ENCODE measurements around the gene DDX39A.
"Not testable (repeated sequence)": the region's sequence is repeated elsewhere in the genome, so short reads cannot be mapped to it uniquely, and the experiment has no call there.

Gene DDX39A

DNA sequence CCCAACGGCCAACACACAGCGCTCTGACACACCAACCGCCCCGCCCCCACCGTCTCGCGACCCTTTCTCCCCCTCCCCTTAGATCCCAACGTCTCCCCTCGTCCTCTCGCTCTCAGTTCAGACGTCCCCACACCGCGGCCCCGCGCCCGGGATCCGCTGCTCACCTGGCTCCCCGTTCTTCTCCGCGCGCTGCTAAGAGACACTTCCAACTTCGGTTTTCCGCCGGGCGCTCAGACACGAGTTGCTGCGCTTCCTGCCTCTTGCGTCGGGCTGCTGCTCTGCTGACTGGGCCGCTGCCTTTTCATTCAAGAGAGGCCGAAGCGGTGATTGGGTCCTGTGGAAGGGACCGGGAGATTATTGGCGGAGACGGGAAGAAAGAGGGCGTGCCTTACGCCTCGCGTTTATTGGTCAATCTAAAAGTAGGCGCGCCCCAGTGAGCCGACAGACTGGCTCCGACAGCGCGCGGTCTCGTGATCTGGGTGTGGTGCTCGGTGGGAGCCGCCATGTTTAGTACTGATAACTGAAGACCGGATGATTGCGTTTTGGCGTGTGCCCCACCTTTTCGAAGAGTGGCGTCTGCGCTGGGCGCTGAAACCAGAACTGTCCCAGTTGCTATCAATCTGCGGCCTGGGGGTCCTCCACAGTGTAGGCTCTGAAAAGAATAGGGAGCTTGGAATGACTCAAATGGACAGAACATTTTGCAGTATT is at the start of gene DDX39A:
TSS of gene DDX39A (minus strand) at position 236 of the 708 bp plus-strand sequence. CDS start 6,121 bp downstream, outside the sequence.
- DNase-seq: peak; percentile 98

DNA sequence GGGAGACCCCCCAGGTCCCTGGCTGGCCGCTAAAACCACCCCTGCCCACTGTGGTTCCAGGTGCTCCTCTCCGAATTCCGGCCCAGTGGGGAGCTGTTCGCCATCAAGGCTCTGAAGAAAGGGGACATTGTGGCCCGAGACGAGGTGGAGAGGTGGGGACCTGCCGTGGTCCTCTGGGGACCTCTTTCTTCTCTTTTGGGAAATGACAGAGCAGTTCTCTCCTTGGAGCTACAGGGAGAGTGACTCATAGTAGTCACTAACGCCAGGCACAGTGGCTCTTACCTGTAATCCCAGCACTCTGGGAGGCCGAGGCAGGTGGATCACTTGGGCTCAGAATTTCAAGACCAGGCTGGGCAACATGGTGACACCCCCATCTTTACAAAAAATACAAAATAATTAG is 48.7 kb upstream of the DDX39A start:
- DNase-seq: no peak

GRCh38 chr19:14467391-14467790 is 48.2 kb upstream of the DDX39A start:
- no peak for DNase-seq

DNA sequence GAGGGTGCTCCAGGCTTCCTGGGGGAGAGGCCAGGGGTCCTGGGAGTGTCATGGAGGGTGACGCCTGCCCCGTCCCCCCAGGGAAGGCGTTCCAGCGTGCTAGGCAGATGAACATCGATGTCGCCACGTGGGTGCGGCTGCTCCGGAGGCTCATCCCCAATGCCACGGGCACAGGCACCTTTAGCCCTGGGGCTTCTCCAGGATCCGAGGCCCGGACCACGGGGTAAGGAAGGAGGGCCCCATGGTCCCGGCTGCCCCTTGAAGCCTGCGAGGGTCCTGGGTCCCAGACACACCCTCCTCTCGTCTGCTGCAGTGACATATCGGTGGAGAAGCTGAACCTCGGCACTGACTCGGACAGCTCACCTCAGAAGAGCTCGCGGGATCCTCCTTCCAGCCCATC is 44.6 kb upstream of the DDX39A start:
- no peak for DNase-seq

GRCh38 chr19:14462401-14462800 is 43.3 kb upstream of the DDX39A start:
- not testable (repeated sequence) for DNase-seq

- DNase-seq: no peak
Measured at GRCh38 chr19:14460935-14461334, 41.8 kb upstream of the DDX39A start.

GRCh38 chr19:14459703-14460102 is 40.6 kb upstream of the DDX39A start:
- DNase-seq: no peak

DNA sequence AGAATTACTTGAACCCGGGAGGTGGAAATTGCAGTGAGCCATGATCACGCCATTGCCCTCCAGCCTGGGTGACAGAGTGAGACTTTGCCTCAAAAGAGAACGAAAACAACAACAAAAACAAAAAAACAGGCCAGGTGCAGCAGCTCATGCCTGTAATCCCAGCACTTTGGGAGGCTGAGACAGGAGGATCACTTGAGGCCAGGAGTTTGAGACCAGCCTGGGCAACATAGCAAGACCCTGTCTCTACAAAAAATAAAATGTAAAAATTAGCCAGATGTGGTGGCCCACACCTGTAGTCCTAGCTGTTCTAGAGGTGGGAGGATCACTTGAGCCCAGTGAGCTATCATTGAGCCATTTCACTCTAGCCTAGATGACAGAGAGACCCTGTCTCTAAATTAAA is 33.2 kb upstream of the DDX39A start:
- DNase-seq: not testable (repeated sequence)

- DNase-seq: no peak
Measured at GRCh38 chr19:14450876-14451275, 31.7 kb upstream of the DDX39A start.

- DNase-seq: no peak
Measured at GRCh38 chr19:14450168-14450874, 31.2 kb upstream of the DDX39A start.

DNA sequence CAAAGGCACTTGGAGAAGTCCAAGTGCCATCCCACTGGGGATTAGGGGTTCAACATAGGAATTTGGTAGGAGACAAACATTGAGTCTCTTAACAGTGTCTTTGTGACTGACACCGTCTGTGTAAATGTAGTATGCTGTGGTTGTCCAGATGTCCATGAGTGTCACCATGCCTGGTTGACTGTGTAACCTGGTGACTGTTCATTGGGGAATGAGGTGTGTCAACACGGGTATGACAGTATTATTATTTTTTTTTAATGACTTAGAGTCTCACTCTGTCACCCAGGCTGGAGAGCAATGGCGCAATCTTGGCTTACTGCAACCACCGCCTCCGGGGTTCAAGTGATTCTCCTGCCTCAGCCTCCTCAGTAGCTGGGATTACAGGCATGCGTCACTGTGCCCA is 30.2 kb upstream of the DDX39A start:
- no peak for DNase-seq

GRCh38 chr19:14446336-14447036 is 27.3 kb upstream of the DDX39A start:
- DNase-seq: no peak

DNA sequence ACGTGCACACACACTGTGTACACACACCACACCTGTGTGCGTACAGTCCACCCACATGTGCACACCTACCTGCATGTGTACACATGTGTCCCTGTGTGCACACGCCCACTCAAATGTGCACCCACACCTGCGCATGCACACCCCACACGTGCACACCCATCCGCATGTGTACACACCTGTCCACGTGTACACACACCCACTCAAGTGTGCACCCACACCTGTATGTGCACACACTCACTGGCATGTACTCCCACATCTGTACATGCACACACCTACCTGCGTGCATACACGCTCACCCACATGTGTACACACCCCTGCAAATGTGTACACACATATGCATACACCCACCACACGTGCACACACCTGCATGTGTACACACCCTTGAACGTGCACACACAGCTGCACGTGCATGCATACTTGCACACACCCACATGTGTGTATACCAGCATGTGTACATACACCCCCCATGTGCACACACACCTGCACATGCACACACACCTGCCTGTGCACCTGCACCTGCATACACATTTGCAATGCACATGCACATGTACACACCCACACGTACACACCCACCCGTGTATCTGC is 24.6 kb upstream of the DDX39A start:
- no peak for DNase-seq

GRCh38 chr19:14442891-14443631 is 23.9 kb upstream of the DDX39A start:
- DNase-seq: no peak

- DNase-seq: no peak
Measured at GRCh38 chr19:14441041-14441938, 22.1 kb upstream of the DDX39A start.

DNA sequence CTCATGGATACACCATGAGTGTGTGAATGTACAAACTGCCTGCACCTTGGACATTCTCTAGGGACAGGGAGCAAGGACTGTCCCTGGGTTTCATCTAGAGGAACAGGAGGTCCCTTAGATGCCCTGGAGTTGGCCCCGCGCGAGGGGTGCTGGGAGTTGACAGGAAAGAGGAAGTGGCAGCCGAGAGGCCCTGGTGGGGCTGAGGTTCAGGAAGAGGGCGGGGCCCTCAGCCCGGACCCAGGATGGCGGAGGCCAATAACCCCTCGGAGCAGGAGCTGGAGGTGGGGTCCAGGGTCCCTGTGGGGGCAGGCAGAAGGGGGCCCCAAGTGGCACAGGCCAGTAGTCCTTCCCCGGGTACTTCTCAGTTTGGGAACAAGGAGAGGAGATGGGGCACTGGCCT is 20.9 kb upstream of the DDX39A start:
- no peak for DNase-seq

DNA sequence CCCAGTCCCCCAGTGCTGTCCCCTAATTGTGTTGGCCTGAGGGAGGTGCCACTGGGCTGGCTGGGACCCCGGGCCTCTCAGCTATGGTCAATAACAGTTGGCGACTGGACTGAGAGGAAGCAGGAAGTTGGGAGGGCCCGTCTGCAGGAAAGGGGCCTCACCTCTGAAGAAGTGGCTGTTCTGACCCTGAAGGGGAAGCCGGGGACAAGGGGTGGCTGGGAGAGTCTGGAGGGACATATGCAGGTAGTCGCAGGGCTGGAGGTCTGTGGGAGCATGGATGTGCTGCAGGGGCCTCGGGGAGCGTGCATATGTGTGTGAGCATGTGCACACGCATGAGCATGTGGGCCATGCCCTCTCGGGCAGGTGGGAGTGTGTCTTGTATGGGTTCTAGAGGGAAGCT is 19.9 kb upstream of the DDX39A start:
- DNase-seq: no peak

- DNase-seq: no peak
Measured at GRCh38 chr19:14437578-14438140, 18.5 kb upstream of the DDX39A start.

GRCh38 chr19:14435320-14436050 is 16.3 kb upstream of the DDX39A start:
- DNase-seq: no peak

DNA sequence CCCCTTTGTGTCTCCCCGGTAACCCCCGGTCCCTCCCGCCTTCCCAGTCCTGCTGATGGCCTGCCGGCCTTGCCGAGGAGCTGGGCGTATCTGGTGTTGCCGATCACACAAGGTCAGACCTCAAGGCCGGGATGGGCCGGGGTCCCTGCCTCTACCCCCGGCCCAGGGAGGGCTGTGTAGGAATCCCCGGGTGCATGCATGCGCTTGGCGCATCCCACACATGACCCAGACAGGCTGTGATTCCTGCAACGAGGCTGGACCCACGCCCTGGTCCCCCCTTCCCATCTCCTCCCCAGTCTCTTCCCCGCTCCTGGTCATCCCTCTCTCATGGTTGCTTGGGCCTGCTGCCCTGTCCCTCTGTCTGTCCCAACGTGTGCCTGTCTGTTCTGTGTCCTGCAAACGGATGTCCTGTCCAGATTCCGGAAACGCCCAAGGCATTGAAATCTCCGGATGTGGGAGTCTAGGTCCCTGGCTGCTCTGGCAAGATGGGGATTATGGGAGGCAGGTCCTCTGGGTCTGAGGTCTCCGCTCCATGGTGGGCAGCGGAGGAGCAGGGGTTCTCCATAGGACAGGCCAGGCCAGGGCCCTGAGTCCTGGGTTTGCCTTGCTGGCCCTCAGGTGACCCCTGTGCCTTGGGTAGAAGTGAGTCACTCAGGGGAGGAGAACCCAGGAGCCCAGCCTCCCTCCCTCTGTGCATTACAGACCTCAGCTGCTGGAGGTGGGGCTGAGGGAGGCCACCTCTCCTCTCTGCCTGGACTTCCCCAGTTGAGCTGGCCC is 15.6 kb upstream of the DDX39A start:
- DNase-seq: no peak

All from NCI-H510A treated with DMSO at 0.1 percent for 48 hours (cell line).